Psoas muscle (tissue), 8 donors: ENCODE measurements around the gene MYL4. TPM values are rescaled to one million over a fixed set of nuclear protein-coding genes. Genes with fewer than 3 reads are reported as not detected.

Experiments
- ATAC-seq, 4 donors: fragments of 200-7000 bp; cut with Tn5 transposase; one replicate each; pipeline ENCODE4 v1.9.1; 2020; ENCODE audit warnings: moderate library complexity in 3 of 4, mild to moderate bottlenecking in 2 of 4
- DNase-seq, 2 donors: peaks; one replicate each; pipeline ENCODE4 v3.0.0-alpha.2; 2020
- H3K27ac ChIP-seq: fragments of 200-600 bp; one replicate; pipeline ENCODE4 v1.8.0; 2022
- H3K27me3 ChIP-seq, 3 donors: fragments of 200-600 bp in 1 of 3; one replicate each; pipeline versions ENCODE4 v1.6.1 to v1.8.0; 2013 to 2022; ENCODE audit warnings: low read length in 2 of 3, mild to moderate bottlenecking in 2 of 3, moderate library complexity in 1 of 3; ENCODE audit not compliant: insufficient read depth in 3 of 3
- H3K36me3 ChIP-seq, 2 donors: fragments of 200-600 bp in 1 of 2; one replicate each; pipeline versions ENCODE4 v1.6.1 to v1.8.0; 2013 to 2022; ENCODE audit warnings: low read depth in 1 of 2, mild to moderate bottlenecking in 1 of 2, moderate library complexity in 1 of 2; ENCODE audit not compliant: insufficient read depth in 1 of 2
- H3K4me1 ChIP-seq: fragments of 200-600 bp; one replicate; pipeline ENCODE4 v1.8.0; 2022
- H3K4me3 ChIP-seq: fragments of 200-600 bp; one replicate; pipeline ENCODE4 v1.8.0; 2022; ENCODE audit warnings: mild to moderate bottlenecking
- H3K9me3 ChIP-seq: fragments of 200-600 bp; one replicate; pipeline ENCODE4 v1.8.0; 2022
- CTCF ChIP-seq: fragments of 200-600 bp; IDR thresholded peaks from one replicate; pipeline ENCODE4 v1.8.0; 2022; ENCODE audit warnings: antibody characterized with exemption
- WGBS, 3 donors: extraction: QIAGEN DNeasy Blood & Tissue Kit; methylation state at CpG; one replicate each; pipeline versions ENCODE4 v1.1.6 to v1.1.7; 2013; 5-methylcytosine and 5-hydroxymethylcytosine counted together
- intact Hi-C, 2 donors: fragments of 100-400 bp; cut with DNase I; formaldehyde crosslinking; loops; one replicate each; pipeline versions ENCODE4 v1.11.0 to v1.14.2; 2022
- polyA plus RNA-seq, 3 donors: library from polyadenylated mRNA; stranded (reverse); fragments of 200-250 nt; gene quantifications; one replicate each; pipeline ENCODE4 v1.2.3, GENCODE V29; 2013
- total RNA-seq, 4 donors: library from RNA; stranded (reverse); fragmentation: NEBNext Ultra II Directional in 2 of 4; extraction: Animal tissue kit (Norgen Biotek cat#: 25700) in 2 of 4; gene quantifications; one replicate each; pipeline versions ENCODE4 v1.2.1 to v1.2.4, GENCODE V29; 2021 to 2023
- donor health status: healthy with polysubstance abuse.
- donor health status: DM: no; HTN: no; CAD: no; lungs with moderate emphysema.
- donor health status: Bipolar disorder and iron deficiency.
- donor health status: healthy.
- donor health status: DM: yes; HTN: yes; CAD: no.
- donor health status: DM: no; HTN: no; CAD: no.
- donor health status: DM: no; HTN: no; CAD: no.
- donor health status: DM: yes; HTN: yes; CAD: no.

The MYL4 gene
- total and polyA plus RNA-seq, 7 donors: 0.52 to 6.7 (median 2.0) TPM

- no peaks in the 10 kb centered on the region for H3K9me3 ChIP-seq
- ATAC-seq (no peak), DNase-seq (no peak)
- intact Hi-C loops: no loop called here
- H3K27ac ChIP-seq: no peak overlapping the region
- no peak overlapping the region for H3K4me3 ChIP-seq
- peaks cover 8% of the 10 kb centered on the region for H3K4me1 ChIP-seq
- H3K36me3 ChIP-seq: no peaks in the 10 kb centered on the region
- 67 to 77% (median 73%) methylated on average over 6 of the region's 6 CpGs for WGBS, 3 donors
- no peaks in the 10 kb centered on the region for H3K27me3 ChIP-seq
- TF ChIP-seq CTCF: no peak
Observed at GRCh38 chr17:47192554-47192953, 16.6 kb upstream of the MYL4 start.

GRCh38 chr17:47193931-47194511 is 15.1 kb upstream of the MYL4 start:
- H3K4me3 ChIP-seq: no peak overlapping the region
- WGBS, 3 donors: 97 to 100% (median 98%) methylated on average over 4 of the region's 4 CpGs
- no peak for ATAC-seq

GRCh38 chr17:47197821-47198220 is 11.3 kb upstream of the MYL4 start:
- intact Hi-C loops: no loop called here
- no peaks in the 10 kb centered on the region for H3K4me1 ChIP-seq
- ATAC-seq: no peak

More at GRCh38 chr17:47193931-47194511, 15.1 kb upstream of the MYL4 start:
- no peak for TF ChIP-seq CTCF
- intact Hi-C loops: no loop called here
- Histone ChIP-seq H3K9me3 (no peaks in the 10 kb centered on the region), H3K27me3 (no peaks in the 10 kb centered on the region), H3K36me3 (no peaks in the 10 kb centered on the region), H3K27ac (no peak overlapping the region), H3K4me1 (peaks cover 6% of the 10 kb centered on the region)
- DNase-seq: no peak

GRCh38 chr17:47199627-47200324 is 9.4 kb upstream of the MYL4 start:
- H3K27me3 ChIP-seq: no peaks in the 10 kb centered on the region
- H3K4me1 ChIP-seq: peaks cover 10% of the 10 kb centered on the region
- no peaks in the 10 kb centered on the region for H3K36me3 ChIP-seq
- H3K27ac ChIP-seq: no peak overlapping the region
- WGBS, 3 donors: 96 to 99% (median 97%) methylated on average over 8 of the region's 8 CpGs
- ATAC-seq (no peak), DNase-seq (no peak)
- TF ChIP-seq CTCF: no peak
- intact Hi-C loops: no loop called here
- no peaks in the 10 kb centered on the region for H3K9me3 ChIP-seq
- no peak overlapping the region for H3K4me3 ChIP-seq

More at GRCh38 chr17:47197821-47198220, 11.3 kb upstream of the MYL4 start:
- Histone ChIP-seq H3K4me3 (no peak overlapping the region), H3K36me3 (no peaks in the 10 kb centered on the region), H3K9me3 (no peaks in the 10 kb centered on the region), H3K27ac (no peak overlapping the region), H3K27me3 (no peaks in the 10 kb centered on the region)
- no peak for TF ChIP-seq CTCF
- DNase-seq: no peak

GRCh38 chr17:47200325-47200664 is 8.9 kb upstream of the MYL4 start:
- TF ChIP-seq CTCF: no peak
- intact Hi-C loops: no loop called here
- H3K4me3 ChIP-seq: no peak overlapping the region
- no peaks in the 10 kb centered on the region for H3K27me3 ChIP-seq
- WGBS, 3 donors: 79 to 85% (median 83%) methylated on average over 4 of the region's 4 CpGs
- ATAC-seq (no peak), DNase-seq (no peak)
- no peaks in the 10 kb centered on the region for H3K36me3 ChIP-seq
- no peak overlapping the region for H3K27ac ChIP-seq
- H3K9me3 ChIP-seq: no peaks in the 10 kb centered on the region
- H3K4me1 ChIP-seq: peaks cover 15% of the 10 kb centered on the region
